ENCODE measurements around the gene DCTN1. TPM values are rescaled to one million over a fixed set of nuclear protein-coding genes. Genes with fewer than 3 reads are reported as not detected.

The DCTN1 gene
- total RNA-seq, 1 donor = 153 TPM

- no peak for TF ChIP-seq CTCF (IDR thresholded peaks at IDR 0.05; ENCODE audit: insufficient read depth, low read depth, low read length)
- H3K4me3 ChIP-seq (ENCODE audit: low read depth, low read length) = no peak overlapping the region
- no peak for DNase-seq (ENCODE audit: low read depth)
These were observed 38.2 kb upstream of the DCTN1 start for GRCh38 chr2:74418312-74418711.

- TF ChIP-seq CTCF (IDR thresholded peaks at IDR 0.05; ENCODE audit: insufficient read depth, low read depth, low read length) = no peak
- no peak overlapping the region for H3K4me3 ChIP-seq (ENCODE audit: low read depth, low read length)
- DNase-seq (ENCODE audit: low read depth) = no peak
These were observed 37.7 kb upstream of the DCTN1 start for GRCh38 chr2:74417763-74418162.

- TF ChIP-seq CTCF (IDR thresholded peaks at IDR 0.05; ENCODE audit: insufficient read depth, low read depth, low read length) = no peak
- H3K4me3 ChIP-seq (ENCODE audit: low read depth, low read length) = no peak overlapping the region
These were observed 37.1 kb upstream of the DCTN1 start for GRCh38 chr2:74417197-74417596.

GRCh38 chr2:74416778-74417177 lies 36.7 kb upstream of the DCTN1 start:
- TF ChIP-seq CTCF (IDR thresholded peaks at IDR 0.05; ENCODE audit: insufficient read depth, low read depth, low read length) = no peak
- H3K4me3 ChIP-seq (ENCODE audit: low read depth, low read length) = no peak overlapping the region
- no peak for DNase-seq (ENCODE audit: low read depth)

More at GRCh38 chr2:74417197-74417596, 37.1 kb upstream of the DCTN1 start:
- DNase-seq (ENCODE audit: low read depth) = no peak

- DNase-seq (ENCODE audit: low read depth) = no peak
- no peak for TF ChIP-seq CTCF (IDR thresholded peaks at IDR 0.05; ENCODE audit: insufficient read depth, low read depth, low read length)
- H3K4me3 ChIP-seq (ENCODE audit: low read depth, low read length) = peak overlapping the region; percentile 56
These were observed 35.8 kb upstream of the DCTN1 start for GRCh38 chr2:74415762-74416395.

- DNase-seq (ENCODE audit: low read depth) = peak; percentile 42
- TF ChIP-seq CTCF (IDR thresholded peaks at IDR 0.05; ENCODE audit: insufficient read depth, low read depth, low read length) = peak; percentile 43
- H3K4me3 ChIP-seq (ENCODE audit: low read depth, low read length) = peak overlapping the region; percentile 56
These were observed 35.0 kb upstream of the DCTN1 start for GRCh38 chr2:74414881-74415761.
